Uterus (tissue), 2 donors: ENCODE results near the gene GDF7.

Experiments
- POLR2A ChIP-seq, 2 donors: fragments of 450-650 bp; IDR thresholded peaks; one replicate each; pipeline ENCODE4 v1.6.1; 2016; ENCODE audit warnings: antibody characterized with exemption in 2 of 2, mild to moderate bottlenecking in 1 of 2, moderate library complexity in 1 of 2
- TF ChIP-seq, protein P1 (sequence below), 4 experiments: fragments of 200-600 bp in 2 of 4; fragments of 450-650 bp in 2 of 4; sonication (generic) in 2 of 4; IDR thresholded peaks; one replicate each; pipeline ENCODE4 v1.5.1; 2016 to 2019; ENCODE audit warnings: antibody characterized with exemption in 4 of 4, mild to moderate bottlenecking in 2 of 4, moderate library complexity in 1 of 4

GRCh38 chr2:20640411-20641122 is 26.4 kb upstream of the GDF7 start:
- TF ChIP-seq, protein P1, sequence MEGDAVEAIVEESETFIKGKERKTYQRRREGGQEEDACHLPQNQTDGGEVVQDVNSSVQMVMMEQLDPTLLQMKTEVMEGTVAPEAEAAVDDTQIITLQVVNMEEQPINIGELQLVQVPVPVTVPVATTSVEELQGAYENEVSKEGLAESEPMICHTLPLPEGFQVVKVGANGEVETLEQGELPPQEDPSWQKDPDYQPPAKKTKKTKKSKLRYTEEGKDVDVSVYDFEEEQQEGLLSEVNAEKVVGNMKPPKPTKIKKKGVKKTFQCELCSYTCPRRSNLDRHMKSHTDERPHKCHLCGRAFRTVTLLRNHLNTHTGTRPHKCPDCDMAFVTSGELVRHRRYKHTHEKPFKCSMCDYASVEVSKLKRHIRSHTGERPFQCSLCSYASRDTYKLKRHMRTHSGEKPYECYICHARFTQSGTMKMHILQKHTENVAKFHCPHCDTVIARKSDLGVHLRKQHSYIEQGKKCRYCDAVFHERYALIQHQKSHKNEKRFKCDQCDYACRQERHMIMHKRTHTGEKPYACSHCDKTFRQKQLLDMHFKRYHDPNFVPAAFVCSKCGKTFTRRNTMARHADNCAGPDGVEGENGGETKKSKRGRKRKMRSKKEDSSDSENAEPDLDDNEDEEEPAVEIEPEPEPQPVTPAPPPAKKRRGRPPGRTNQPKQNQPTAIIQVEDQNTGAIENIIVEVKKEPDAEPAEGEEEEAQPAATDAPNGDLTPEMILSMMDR (IDR thresholded peaks at IDR 0.05): no peak
- TF ChIP-seq POLR2A (IDR thresholded peaks at IDR 0.05): no peak
